ENCODE measurements around the gene CPE. TPM values are rescaled to one million over a fixed set of nuclear protein-coding genes. Genes with fewer than 3 reads are reported as not detected.
"Not testable (repeated sequence)": the region's sequence is repeated elsewhere in the genome, so short reads cannot be mapped to it uniquely, and the experiment has no call there.

The CPE gene
- total RNA-seq, 6 donors from 2014 or later, result 4.2 to 53.7 (median 23.3) TPM

GRCh38 chr4:165331823-165332222 is 47.0 kb upstream of the CPE start:
- no peak for ATAC-seq (ENCODE audit: low FRiP score in 2 of 2)
- 63 to 87% methylated on average over 10 of the region's 10 CpGs for WGBS, 2 donors
- H3K27me3 ChIP-seq, result no peaks in the 10 kb centered on the region
- no peak for DNase-seq
- peak overlapping the region in 2 of 4 donors; percentile 15 to 99 for H3K4me3 ChIP-seq
- no peaks in the 10 kb centered on the region for H3K9me3 ChIP-seq
- TF ChIP-seq POLR2A (IDR thresholded peaks at IDR 0.05), result no peak
- no peak for TF ChIP-seq EP300 (IDR thresholded peaks at IDR 0.05)
- TF ChIP-seq, protein P1, sequence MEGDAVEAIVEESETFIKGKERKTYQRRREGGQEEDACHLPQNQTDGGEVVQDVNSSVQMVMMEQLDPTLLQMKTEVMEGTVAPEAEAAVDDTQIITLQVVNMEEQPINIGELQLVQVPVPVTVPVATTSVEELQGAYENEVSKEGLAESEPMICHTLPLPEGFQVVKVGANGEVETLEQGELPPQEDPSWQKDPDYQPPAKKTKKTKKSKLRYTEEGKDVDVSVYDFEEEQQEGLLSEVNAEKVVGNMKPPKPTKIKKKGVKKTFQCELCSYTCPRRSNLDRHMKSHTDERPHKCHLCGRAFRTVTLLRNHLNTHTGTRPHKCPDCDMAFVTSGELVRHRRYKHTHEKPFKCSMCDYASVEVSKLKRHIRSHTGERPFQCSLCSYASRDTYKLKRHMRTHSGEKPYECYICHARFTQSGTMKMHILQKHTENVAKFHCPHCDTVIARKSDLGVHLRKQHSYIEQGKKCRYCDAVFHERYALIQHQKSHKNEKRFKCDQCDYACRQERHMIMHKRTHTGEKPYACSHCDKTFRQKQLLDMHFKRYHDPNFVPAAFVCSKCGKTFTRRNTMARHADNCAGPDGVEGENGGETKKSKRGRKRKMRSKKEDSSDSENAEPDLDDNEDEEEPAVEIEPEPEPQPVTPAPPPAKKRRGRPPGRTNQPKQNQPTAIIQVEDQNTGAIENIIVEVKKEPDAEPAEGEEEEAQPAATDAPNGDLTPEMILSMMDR (IDR thresholded peaks at IDR 0.05), result no peak
- no peak for TF ChIP-seq POLR2AphosphoS5 (IDR thresholded peaks at IDR 0.05)
- peaks cover 0 to 36% (median 3%) of the 10 kb centered on the region in 4 donors for H3K36me3 ChIP-seq
- peaks cover 11 to 29% (median 17%) of the 10 kb centered on the region in 4 donors for H3K4me1 ChIP-seq
- no peak overlapping the region for H3K27ac ChIP-seq

DNA sequence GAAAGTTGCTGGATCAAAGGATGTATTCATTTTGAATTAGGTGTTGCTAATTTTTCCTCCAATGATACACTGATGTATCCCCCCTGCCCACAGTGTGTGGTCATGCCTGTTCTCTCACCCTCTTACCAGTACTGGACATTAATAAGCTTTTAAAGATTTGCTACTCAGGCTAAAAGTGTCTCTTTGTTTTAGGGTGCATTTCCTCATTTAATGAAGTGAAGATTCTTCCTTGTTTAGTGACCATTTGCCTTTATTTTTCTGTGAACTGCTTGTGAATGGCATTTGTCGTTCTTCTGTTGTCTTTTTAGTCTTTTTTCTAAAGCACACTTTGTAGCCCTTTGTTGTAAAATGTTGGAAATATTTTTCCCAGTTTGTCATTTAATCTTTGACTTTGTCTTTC is 46.3 kb upstream of the CPE start:
- Histone ChIP-seq H3K4me3 (peak overlapping the region in 1 of 4 donors; percentile 99), H3K4me1 (peaks cover 11 to 29% (median 17%) of the 10 kb centered on the region in 4 donors)
- WGBS, 2 donors, result 38 to 55% methylated on average over 1 of the region's 1 CpG

GRCh38 chr4:165335163-165335703 is 43.6 kb upstream of the CPE start:
- H3K4me1 ChIP-seq, result peaks cover 0 to 18% (median 0%) of the 10 kb centered on the region in 4 donors
- H3K36me3 ChIP-seq, result peaks cover 4 to 68% (median 12%) of the 10 kb centered on the region in 4 donors
- no peaks in the 10 kb centered on the region for H3K27me3 ChIP-seq
- TF ChIP-seq, protein P1 (IDR thresholded peaks at IDR 0.05), result no peak
- TF ChIP-seq POLR2AphosphoS5 (IDR thresholded peaks at IDR 0.05), result no peak
- WGBS, 2 donors, result 80 to 87% methylated on average over 3 of the region's 3 CpGs
- no peak for ATAC-seq (ENCODE audit: low FRiP score in 2 of 2)
- H3K27ac ChIP-seq, result no peak overlapping the region
- H3K4me3 ChIP-seq, result no peak overlapping the region
- DNase-seq, result no peak
- no peaks in the 10 kb centered on the region for H3K9me3 ChIP-seq

More for the DNA sequence above, 46.3 kb upstream of the CPE start:
- Histone ChIP-seq H3K27me3 (no peaks in the 10 kb centered on the region), H3K9me3 (no peaks in the 10 kb centered on the region), H3K36me3 (peaks cover 0 to 43% (median 3%) of the 10 kb centered on the region in 4 donors), H3K27ac (peak overlapping the region in 1 of 4 donors; percentile 8)
- ATAC-seq (ENCODE audit: low FRiP score in 2 of 2) (no peak), DNase-seq (no peak)
- TF ChIP-seq, protein P1 (IDR thresholded peaks at IDR 0.05), result no peak
- no peak for TF ChIP-seq EP300 (IDR thresholded peaks at IDR 0.05)
- no peak for TF ChIP-seq POLR2A (IDR thresholded peaks at IDR 0.05)
- no peak for TF ChIP-seq POLR2AphosphoS5 (IDR thresholded peaks at IDR 0.05)

DNA sequence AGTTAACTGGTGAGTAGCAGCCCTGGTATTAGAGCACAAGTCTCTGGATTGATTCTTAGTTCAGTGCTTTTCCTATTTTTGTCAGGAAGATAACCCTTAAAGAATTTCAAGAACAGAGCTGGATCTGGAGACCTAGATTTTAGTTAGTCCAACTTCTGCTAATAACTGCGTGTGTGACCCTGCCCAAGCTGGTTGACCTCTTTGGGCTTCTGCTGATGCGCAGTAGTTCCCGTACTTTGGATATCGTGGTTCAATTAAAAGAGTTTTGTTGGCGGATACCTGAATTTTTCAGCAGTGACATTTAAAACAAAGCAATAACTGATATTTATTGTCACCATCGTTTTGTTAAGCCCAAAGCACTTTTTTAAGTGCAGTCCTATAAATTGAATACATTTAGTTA is 42.1 kb upstream of the CPE start:
- Histone ChIP-seq H3K4me1 (peaks cover 0 to 14% (median 0%) of the 10 kb centered on the region in 4 donors), H3K27me3 (no peaks in the 10 kb centered on the region), H3K27ac (no peak overlapping the region), H3K4me3 (no peak overlapping the region), H3K36me3 (peaks cover 4 to 61% (median 16%) of the 10 kb centered on the region in 4 donors), H3K9me3 (no peaks in the 10 kb centered on the region)
- DNase-seq (no peak), ATAC-seq (ENCODE audit: low FRiP score in 2 of 2) (no peak)
- WGBS, 2 donors, result 90 to 92% methylated on average over 6 of the region's 6 CpGs
- TF ChIP-seq POLR2AphosphoS5 (IDR thresholded peaks at IDR 0.05), result no peak
- TF ChIP-seq, protein P1 (IDR thresholded peaks at IDR 0.05), result no peak
- no peak for TF ChIP-seq EP300 (IDR thresholded peaks at IDR 0.05)
- no peak for TF ChIP-seq POLR2A (IDR thresholded peaks at IDR 0.05)

DNA sequence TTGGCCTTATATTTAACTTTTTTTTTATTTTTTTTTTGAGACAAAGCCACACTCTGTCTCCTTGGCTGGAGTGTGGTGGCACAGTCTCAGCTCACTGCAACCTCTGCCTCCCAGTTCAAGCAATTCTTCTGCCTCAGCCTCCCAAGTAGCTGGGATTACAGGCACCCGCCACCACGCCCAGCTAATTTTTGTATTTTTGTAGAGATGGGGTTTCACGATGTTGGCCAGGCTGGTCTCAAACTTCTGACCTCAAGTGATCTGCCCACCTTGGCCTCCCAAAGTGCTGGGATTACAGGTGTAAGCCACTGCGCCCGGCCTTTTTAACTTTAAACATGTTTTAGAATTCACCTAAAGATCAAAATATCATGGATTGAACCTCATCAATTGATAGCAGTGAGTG is 36.5 kb upstream of the CPE start:
- not testable (repeated sequence) for H3K9me3 ChIP-seq; DNase-seq; H3K27me3 ChIP-seq; ATAC-seq (ENCODE audit: low FRiP score in 2 of 2); H3K4me3 ChIP-seq; H3K4me1 ChIP-seq; H3K27ac ChIP-seq
- peak in 1 of 4 donors; percentile 15 for TF ChIP-seq POLR2A (IDR thresholded peaks at IDR 0.05)
- 98 to 99% methylated on average over 5 of the region's 5 CpGs for WGBS, 2 donors
- peaks cover 4 to 44% (median 20%) of the 10 kb centered on the region in 4 donors for H3K36me3 ChIP-seq
